Ishikawa (cell line): Measurements from ENCODE around the gene ZYX.

Source experiments
- CEBPB ChIP-seq: IDR thresholded peaks from 2 replicates; pipeline ENCODE4 v1.6.1; 2012
- CREB1 ChIP-seq: IDR thresholded peaks from 2 replicates; pipeline ENCODE4 v1.6.1; 2012; ENCODE audit warnings: low read depth
- EP300 ChIP-seq: IDR thresholded peaks from 2 replicates; pipeline ENCODE4 v1.6.1; 2012; ENCODE audit warnings: borderline replicate concordance
- NFIC ChIP-seq: IDR thresholded peaks from 2 replicates; pipeline ENCODE4 v1.6.1; 2012
- RAD21 ChIP-seq: IDR thresholded peaks from 2 replicates; pipeline ENCODE4 v1.6.1; 2012; ENCODE audit warnings: low read depth
- TAF1 ChIP-seq: IDR thresholded peaks from 2 replicates; pipeline ENCODE4 v1.6.1; 2012; ENCODE audit warnings: low read depth, mild to moderate bottlenecking
- TCF12 ChIP-seq: IDR thresholded peaks from 2 replicates; pipeline ENCODE4 v1.6.1; 2012; ENCODE audit warnings: low read depth
- YY1 ChIP-seq: IDR thresholded peaks from 2 replicates; pipeline ENCODE4 v1.6.1; 2012; ENCODE audit warnings: low read depth
- TF ChIP-seq, protein P1 (sequence below): IDR thresholded peaks from 2 replicates; pipeline ENCODE4 v1.6.1; 2012
- TF ChIP-seq, protein P2 (sequence below): IDR thresholded peaks from 2 replicates; pipeline ENCODE4 v1.6.1; 2012; ENCODE audit warnings: low read depth, mild to moderate bottlenecking

DNA sequence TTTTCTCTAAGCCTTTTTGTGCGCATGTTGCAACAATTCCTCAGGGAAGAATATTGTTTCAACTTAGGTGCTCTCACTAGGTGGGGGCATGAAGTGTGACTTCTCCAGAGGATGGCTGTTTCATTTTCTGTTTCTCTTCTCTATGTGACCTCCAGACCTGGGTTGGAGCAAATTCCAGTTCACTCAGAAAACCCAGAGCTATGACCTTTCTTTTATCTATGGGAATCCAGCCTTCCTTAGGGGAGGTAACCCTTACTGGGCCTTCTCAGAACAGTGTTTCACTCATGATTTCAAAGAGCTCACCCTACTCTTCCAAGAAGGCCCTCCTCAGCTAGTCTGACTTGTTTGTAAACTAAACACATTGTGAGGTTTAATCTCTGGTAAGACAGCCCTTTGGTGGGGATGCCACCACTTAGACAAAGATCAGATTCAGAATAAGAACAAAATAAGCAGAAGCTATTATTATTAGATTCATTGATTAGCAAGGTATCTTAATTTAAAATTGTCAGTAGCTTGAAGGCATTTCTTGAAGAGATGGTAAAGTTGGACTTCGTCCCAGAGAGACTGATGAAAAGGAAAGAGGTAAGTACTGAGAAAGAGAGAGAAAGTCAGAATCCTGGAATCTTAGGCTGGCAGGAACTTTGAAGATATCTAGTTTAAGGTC is 45.5 kb downstream of the ZYX start:
- TF ChIP-seq EP300 (no peak), CREB1 (no peak), NFIC (no peak), TCF12 (no peak), YY1 (no peak), TAF1 (no peak), RAD21 (no peak), CEBPB (no peak)
- TF ChIP-seq, protein P1, sequence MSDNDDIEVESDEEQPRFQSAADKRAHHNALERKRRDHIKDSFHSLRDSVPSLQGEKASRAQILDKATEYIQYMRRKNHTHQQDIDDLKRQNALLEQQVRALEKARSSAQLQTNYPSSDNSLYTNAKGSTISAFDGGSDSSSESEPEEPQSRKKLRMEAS: no peak
- TF ChIP-seq, protein P2, sequence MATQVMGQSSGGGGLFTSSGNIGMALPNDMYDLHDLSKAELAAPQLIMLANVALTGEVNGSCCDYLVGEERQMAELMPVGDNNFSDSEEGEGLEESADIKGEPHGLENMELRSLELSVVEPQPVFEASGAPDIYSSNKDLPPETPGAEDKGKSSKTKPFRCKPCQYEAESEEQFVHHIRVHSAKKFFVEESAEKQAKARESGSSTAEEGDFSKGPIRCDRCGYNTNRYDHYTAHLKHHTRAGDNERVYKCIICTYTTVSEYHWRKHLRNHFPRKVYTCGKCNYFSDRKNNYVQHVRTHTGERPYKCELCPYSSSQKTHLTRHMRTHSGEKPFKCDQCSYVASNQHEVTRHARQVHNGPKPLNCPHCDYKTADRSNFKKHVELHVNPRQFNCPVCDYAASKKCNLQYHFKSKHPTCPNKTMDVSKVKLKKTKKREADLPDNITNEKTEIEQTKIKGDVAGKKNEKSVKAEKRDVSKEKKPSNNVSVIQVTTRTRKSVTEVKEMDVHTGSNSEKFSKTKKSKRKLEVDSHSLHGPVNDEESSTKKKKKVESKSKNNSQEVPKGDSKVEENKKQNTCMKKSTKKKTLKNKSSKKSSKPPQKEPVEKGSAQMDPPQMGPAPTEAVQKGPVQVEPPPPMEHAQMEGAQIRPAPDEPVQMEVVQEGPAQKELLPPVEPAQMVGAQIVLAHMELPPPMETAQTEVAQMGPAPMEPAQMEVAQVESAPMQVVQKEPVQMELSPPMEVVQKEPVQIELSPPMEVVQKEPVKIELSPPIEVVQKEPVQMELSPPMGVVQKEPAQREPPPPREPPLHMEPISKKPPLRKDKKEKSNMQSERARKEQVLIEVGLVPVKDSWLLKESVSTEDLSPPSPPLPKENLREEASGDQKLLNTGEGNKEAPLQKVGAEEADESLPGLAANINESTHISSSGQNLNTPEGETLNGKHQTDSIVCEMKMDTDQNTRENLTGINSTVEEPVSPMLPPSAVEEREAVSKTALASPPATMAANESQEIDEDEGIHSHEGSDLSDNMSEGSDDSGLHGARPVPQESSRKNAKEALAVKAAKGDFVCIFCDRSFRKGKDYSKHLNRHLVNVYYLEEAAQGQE: no peak
